Activated naive CD4-positive, alpha-beta T cell treated with anti-CD3 and anti-CD28 coated beads for 36 hours (primary cell): Measurements from ENCODE around the gene PGAM2. TPM values are rescaled to one million over a fixed set of nuclear protein-coding genes. Genes with fewer than 3 reads are reported as not detected.
"Not testable (repeated sequence)": the region's sequence is repeated elsewhere in the genome, so short reads cannot be mapped to it uniquely, and the experiment has no call there.

Experiments
- CTCF ChIA-PET: fragments of 350-600 bp; sonication (Branson Sonifier 250); formaldehyde crosslinking; loops from one replicate; lab custom pipeline; 2021; ENCODE audit warnings: antibody characterized with exemption; lab: Charles Lee
- DNase-seq: peaks from one replicate; pipeline ENCODE4 v3.0.0-alpha.2; 2020
- H3K27ac Mint-ChIP-seq: one replicate; pipeline ENCODE4 v1.8.0; 2021; ENCODE audit warnings: mild to moderate bottlenecking, mixed read lengths
- H3K27me3 Mint-ChIP-seq: one replicate; pipeline ENCODE4 v1.8.0; 2021; ENCODE audit warnings: low read depth, mixed read lengths
- H3K36me3 Mint-ChIP-seq: one replicate; pipeline ENCODE4 v1.8.0; 2021; ENCODE audit warnings: low read depth, mixed read lengths
- H3K4me1 Mint-ChIP-seq: one replicate; pipeline ENCODE4 v1.8.0; 2021; ENCODE audit warnings: low read depth, mixed read lengths
- H3K4me3 Mint-ChIP-seq: one replicate; pipeline ENCODE4 v1.8.0; 2021; ENCODE audit warnings: mild to moderate bottlenecking, moderate library complexity, mixed read lengths
- H3K9me3 Mint-ChIP-seq: one replicate; pipeline ENCODE4 v1.8.0; 2021; ENCODE audit warnings: mixed read lengths
- intact Hi-C: fragments of 100-400 bp; cut with micrococcal nuclease; formaldehyde crosslinking; loops from one replicate; pipeline ENCODE4 v1.15.1; 2023
- total RNA-seq, 2 experiments: library from RNA; stranded (reverse); gene quantifications; one replicate each; pipeline ENCODE4 v1.2.3, GENCODE V29; 2021

Gene PGAM2
- total RNA-seq, 2 experiments from 2014 or later: 0.24 TPM; not detected in 1

DNA sequence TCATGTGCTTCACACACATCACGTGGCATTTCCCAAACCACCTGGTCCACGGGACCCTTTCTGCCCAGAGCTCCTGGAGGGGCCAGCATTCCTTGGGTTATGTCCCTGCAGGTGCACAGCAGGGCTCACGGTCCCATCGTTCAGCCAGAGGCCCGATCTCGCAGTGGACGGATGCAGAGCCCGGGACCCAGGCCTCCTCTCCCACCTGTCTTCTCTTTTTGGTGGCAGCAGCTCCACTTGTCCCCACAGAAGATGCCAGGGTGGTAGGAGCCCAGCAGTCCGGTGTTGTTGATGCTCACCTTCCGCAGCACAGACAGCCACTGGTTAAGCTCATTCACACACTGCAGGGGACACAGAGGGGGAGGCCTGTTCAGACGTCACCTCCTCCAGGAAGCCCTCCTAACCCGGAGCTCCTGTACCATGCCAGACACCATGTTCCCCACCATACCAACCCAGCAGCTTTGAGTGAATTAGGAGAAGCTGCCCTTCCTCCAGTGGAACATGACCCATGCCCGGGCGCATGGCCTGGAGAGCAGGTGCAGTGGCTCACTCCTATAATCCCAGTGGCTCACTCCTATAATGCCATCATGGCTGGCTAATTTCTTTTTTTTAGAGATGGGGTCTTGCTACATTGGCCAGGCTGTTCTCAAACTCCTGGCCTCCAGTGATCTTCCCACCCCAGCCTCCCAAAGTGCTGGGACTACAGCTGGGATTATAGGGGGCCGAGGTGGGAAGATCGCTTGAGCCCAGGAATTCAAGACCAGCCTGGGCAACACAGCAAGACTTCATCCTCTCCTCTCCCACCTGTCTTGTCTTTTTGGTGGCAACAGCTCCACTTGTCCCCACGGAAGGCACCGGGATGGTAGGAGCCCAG, 31.2 kb downstream of the PGAM2 start:
- H3K4me1 Mint-ChIP-seq, H3K36me3 Mint-ChIP-seq, CTCF ChIA-PET, DNase-seq, H3K27me3 Mint-ChIP-seq, H3K4me3 Mint-ChIP-seq, intact Hi-C loops, H3K9me3 Mint-ChIP-seq, H3K27ac Mint-ChIP-seq: not testable (repeated sequence)

DNA sequence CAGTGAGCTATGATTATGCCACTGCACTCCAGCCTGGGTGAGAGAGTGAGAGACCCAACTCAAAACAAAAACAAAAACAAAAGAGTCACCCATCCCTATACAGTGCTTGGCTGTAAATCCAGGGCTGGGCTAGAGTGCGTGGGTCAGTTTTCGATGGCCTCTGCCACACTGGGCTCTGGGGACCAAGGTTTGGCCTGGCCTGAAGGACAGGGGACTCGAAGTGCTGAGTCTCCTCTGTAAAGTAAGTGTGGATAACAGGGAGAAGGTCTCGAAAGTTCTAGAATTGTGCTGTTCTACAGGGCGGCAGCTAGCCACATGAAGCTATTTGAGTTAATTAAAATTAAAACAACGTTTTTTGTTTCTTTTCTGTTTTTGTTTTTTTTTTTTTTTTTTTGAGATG, 33.3 kb downstream of the PGAM2 start:
- H3K4me1 Mint-ChIP-seq, DNase-seq, H3K36me3 Mint-ChIP-seq, H3K4me3 Mint-ChIP-seq, intact Hi-C loops, H3K27ac Mint-ChIP-seq, H3K9me3 Mint-ChIP-seq, H3K27me3 Mint-ChIP-seq, CTCF ChIA-PET: not testable (repeated sequence)

DNA sequence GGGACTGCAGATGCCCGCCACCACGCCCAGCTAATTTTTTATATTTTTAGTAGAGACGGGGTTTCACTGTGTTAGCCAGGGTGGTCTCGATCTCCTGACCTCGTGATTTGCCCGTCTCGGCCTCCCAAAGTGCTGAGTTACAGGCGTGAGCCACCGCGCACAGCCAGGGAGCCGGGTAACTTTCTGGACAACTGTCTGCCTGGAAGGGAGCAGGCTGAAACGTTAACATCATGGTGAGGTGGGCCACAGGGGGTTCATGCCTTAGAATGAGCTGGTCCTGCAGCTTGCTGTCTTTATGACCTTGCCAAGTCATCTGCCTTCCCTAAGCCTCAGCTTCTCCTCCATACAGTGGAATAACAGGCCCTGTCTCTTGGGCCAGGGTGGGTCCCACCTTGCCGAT, 34.0 kb downstream of the PGAM2 start:
- H3K27ac Mint-ChIP-seq, H3K4me3 Mint-ChIP-seq, H3K9me3 Mint-ChIP-seq, H3K36me3 Mint-ChIP-seq, intact Hi-C loops, DNase-seq, H3K4me1 Mint-ChIP-seq, H3K27me3 Mint-ChIP-seq, CTCF ChIA-PET: not testable (repeated sequence)

DNA sequence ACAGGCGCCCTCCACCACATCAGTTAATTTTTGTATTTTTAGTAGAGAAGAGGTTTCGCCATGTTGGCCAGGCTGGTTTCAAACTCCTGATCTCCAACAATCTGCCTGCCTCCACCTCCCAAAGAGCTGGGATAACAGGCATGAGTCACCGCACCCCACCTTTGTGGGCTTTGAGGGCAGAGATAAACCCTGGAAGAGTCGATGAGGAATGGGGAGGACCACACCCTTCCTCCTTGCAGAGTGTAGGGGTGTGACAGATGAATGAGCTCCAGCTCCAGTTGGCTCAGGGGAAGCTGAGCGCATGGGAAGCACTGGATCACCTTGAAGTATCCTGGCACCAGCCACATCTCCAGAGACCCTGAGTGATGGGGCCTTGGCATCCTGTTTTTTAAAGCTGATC, 35.3 kb downstream of the PGAM2 start:
- CTCF ChIA-PET, H3K4me1 Mint-ChIP-seq, H3K27me3 Mint-ChIP-seq, H3K9me3 Mint-ChIP-seq, H3K4me3 Mint-ChIP-seq, H3K36me3 Mint-ChIP-seq, DNase-seq, H3K27ac Mint-ChIP-seq, intact Hi-C loops: not testable (repeated sequence)

DNA sequence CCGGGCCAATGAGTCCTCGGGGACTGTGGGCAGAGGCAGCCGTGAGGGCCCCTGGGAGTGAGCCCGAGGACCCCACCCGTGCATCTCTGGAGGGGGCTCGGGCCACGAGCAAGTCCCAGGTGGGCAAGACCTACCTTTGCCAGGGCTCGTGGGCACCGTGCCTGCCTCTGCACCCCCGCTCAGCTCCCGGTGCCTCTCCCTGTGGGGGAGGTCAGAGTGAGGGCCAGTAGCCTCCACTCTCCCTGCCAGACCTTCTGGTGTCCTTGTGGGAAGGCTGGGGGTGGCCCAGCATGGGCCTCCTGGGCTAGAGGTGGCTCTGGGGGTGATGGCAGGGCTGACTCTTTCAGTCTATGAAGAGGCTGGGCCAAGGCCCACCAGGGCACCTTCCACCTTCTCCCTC, 35.9 kb downstream of the PGAM2 start:
- H3K27me3 Mint-ChIP-seq, CTCF ChIA-PET, H3K27ac Mint-ChIP-seq, H3K9me3 Mint-ChIP-seq, H3K4me3 Mint-ChIP-seq, DNase-seq, intact Hi-C loops, H3K4me1 Mint-ChIP-seq, H3K36me3 Mint-ChIP-seq: not testable (repeated sequence)

DNA sequence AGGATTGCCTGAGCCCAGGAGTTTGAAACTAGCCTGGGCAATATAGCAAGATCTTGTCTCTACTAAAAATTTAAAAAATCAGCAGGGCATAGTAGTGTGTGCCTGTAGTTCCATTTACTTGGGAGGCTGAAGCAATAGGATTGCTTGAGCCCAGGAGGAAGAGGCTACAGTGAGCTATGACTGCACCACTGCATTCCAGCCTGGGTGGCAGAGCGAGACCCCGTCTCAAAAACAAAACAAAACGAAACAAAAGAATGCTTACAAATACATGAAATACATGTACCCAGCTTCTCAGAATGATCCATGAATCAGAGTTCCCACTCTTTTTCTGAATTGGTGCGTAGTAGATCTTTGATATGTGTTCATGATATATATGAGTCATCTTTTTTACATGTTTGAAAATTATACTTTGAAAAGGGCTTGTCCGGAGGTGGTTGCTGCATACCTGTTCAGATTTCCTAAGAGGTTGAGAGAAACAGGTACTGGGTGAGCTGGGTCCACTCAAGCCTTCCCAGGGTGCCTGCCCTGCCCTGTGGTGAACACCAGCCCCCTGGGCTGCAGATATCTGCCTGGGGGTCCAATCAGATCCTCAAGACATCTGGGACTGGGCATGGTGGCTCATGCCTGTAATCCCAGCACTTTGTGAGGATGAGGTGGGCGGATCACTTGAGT, 42.4 kb downstream of the PGAM2 start:
- peak overlapping the region; percentile 56 for H3K4me3 Mint-ChIP-seq

DNA sequence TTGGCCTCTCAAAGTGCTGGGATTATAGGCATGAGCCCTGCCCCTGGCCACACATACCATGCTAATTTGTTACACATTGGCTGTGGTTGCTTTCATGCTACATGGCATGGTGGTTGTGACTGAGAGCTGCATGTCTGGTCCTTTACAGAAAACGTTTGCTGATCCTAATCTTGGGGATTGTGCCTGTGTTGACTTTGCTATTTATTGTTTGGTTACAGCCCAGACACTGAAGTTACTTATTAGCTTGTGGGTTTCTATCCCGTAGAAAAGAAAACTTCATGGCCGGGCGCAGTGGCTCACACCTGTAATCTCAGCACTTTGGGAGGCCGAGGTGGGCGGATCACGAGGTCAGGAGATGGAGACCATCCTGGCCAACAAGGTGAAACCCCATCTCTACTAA, 43.3 kb downstream of the PGAM2 start:
- H3K27me3 Mint-ChIP-seq, CTCF ChIA-PET, DNase-seq, H3K4me3 Mint-ChIP-seq, H3K36me3 Mint-ChIP-seq, H3K9me3 Mint-ChIP-seq, H3K27ac Mint-ChIP-seq: not testable (repeated sequence)
- intact Hi-C loops: loop anchor here (5.0 kb wide), 2 partner anchors 455 to 825 kb away; partner anchors contain the start of gene H2AZ2
- H3K4me1 Mint-ChIP-seq: peaks cover 31% of the 10 kb centered on the region

More for the DNA sequence above, 42.4 kb downstream of the PGAM2 start:
- peaks cover 28% of the 10 kb centered on the region for H3K4me1 Mint-ChIP-seq
- CTCF ChIA-PET, H3K36me3 Mint-ChIP-seq, H3K27me3 Mint-ChIP-seq, H3K9me3 Mint-ChIP-seq: not testable (repeated sequence)
- peak overlapping the region; percentile 94 for H3K27ac Mint-ChIP-seq
- intact Hi-C loops: loop anchor here (5.0 kb wide), 2 partner anchors 454 to 824 kb away; partner anchors contain the start of gene H2AZ2
- peak; percentile 54 for DNase-seq

DNA sequence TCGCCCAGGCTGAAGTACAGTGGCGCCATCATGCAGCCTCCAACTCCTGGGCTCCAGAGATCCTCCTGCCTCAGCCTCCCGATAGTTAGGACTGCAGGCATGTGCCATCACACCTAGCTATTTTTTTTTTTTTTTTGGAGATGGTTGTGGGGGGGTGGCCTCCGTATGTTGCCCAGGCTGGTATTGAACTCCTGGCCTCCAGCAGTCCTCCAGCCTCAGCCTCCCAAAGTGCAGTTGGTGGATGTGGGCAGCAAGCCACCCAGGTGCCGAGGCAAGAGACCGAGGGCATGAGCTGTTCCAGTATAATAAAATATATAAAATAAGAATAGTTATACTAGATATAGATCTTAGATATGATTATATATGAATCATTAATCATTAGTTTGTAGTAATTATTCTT, 45.5 kb downstream of the PGAM2 start:
- intact Hi-C loops: loop anchor here (1.0 to 5.0 kb wide), 8 partner anchors 24 to 827 kb away; partner anchors contain the start of genes DBNL, H2AZ2, POLM and UBE2D4
- not testable (repeated sequence) for H3K4me3 Mint-ChIP-seq, DNase-seq, H3K27me3 Mint-ChIP-seq, H3K9me3 Mint-ChIP-seq, H3K27ac Mint-ChIP-seq, H3K36me3 Mint-ChIP-seq
- peaks cover 33% of the 10 kb centered on the region for H3K4me1 Mint-ChIP-seq
- CTCF ChIA-PET: interaction anchor here (0.6 to 1.8 kb wide), 7 partner anchors 17 to 278 kb away, joined by 3 to 9 read pairs (median 4); partner anchors contain the start of gene DBNL

DNA sequence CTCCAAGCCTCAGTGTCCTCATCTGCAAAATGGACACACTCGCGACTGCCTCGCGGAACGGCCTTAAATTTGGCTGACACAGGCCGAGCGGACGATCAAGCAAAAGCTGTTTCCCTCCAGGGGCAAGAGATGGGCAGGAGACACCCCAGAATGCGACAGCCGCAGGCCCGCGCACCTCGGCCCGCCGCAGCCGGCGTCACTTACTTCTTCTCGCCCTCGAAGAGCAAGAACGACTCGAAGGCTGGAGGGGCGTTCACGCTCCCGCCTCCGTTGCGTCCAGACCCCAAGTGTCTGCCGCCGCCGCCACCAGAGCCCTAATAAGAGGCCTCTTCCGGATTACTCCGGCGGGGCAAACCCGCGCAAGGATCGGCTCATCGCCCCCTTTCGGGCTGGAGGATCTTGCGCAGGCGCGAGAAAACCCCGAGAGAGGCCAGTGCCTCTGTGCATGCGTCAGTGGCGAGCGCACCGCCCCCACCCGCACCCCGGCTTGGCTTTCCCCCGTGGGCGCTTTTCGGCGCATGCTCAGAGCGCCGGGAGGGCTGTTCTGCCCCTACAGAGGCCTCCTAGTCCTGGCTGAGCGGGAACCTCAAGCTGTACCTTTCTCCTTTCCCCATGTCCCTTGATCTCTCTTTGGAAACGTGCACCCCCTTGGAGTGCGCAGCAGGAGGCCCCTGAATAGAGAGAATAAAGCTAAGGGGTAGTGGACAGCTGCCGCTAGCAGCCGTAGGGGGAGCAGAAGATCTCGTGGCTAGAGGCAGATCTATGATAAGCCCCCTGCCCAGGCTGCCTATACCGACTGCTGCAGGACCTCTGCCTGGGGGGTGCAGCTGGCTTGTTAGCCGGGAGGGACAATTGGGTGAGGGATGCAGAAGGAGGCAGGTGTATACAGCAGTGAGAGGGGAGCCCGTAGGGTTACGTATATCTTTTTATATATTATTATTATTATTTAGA, 46.2 kb downstream of the PGAM2 start:
- intact Hi-C loops: loop anchor here (1.0 kb wide), 5 partner anchors 25 to 181 kb away; partner anchors contain the start of genes DBNL, POLM, UBE2D4 and YKT6
- peak; percentile 99 for DNase-seq

DNA sequence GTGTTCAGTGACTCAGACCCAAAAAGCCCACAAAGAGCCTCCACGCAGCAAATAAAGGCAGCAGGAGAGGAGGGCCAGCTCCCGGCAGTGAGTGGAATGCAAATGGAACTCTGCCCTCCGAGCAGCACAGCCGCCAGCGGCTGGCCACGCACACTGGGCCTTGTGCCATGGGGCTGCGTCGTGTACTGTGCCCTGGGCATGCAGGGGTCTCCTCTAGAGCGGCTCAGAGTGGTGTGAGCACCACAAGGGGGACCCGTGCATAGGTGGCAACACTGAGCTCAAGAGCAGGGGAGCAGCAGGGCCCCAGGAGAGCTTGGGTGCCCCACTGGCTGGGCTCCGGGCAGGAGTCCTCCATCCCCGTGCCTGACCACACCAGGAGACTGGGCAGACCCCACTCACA, 50.3 kb downstream of the PGAM2 start:
- H3K4me1 Mint-ChIP-seq, H3K36me3 Mint-ChIP-seq, H3K4me3 Mint-ChIP-seq, DNase-seq, H3K27me3 Mint-ChIP-seq, CTCF ChIA-PET, intact Hi-C loops, H3K27ac Mint-ChIP-seq, H3K9me3 Mint-ChIP-seq: not testable (repeated sequence)

More for the DNA sequence above, 46.2 kb downstream of the PGAM2 start:
- Mint-ChIP-seq H3K27ac (peak overlapping the region; percentile 85), H3K4me3 (peak overlapping the region; percentile 88), H3K4me1 (peaks cover 33% of the 10 kb centered on the region)
- not testable (repeated sequence) for H3K36me3 Mint-ChIP-seq, H3K9me3 Mint-ChIP-seq, H3K27me3 Mint-ChIP-seq
- CTCF ChIA-PET: interaction anchor here (0.6 to 1.8 kb wide), 6 partner anchors 17 to 277 kb away, joined by 3 to 9 read pairs (median 5); partner anchors contain the start of gene DBNL
